Tibial artery (tissue), 4 donors: ENCODE data around the gene NCAPH2.

ENCODE experiments used
- DNase-seq, 2 donors: peaks; one replicate each; pipeline ENCODE4 v3.0.0-alpha.2; 2019
- H3K27ac ChIP-seq, 2 donors: fragments of 200-600 bp; sonication (generic) in 1 of 2; 1 replicate in 1 of 2; 2 replicates in 1 of 2; pipeline ENCODE4 v1.5.1; 2018 to 2019; ENCODE audit warnings: mild to moderate bottlenecking in 1 of 2
- H3K27me3 ChIP-seq, 2 donors: fragments of 200-600 bp; sonication (generic) in 1 of 2; one replicate each; pipeline versions ENCODE4 v1.5.1 to v1.6.0; 2016 to 2019
- H3K36me3 ChIP-seq, 3 donors: fragments of 200-600 bp; sonication (generic) in 2 of 3; one replicate each; pipeline ENCODE4 v1.5.1; 2016 to 2019; ENCODE audit warnings: mild to moderate bottlenecking in 2 of 3
- H3K4me1 ChIP-seq, 4 donors: fragments of 200-600 bp; sonication (generic) in 2 of 4; 1 replicate in 3 of 4; 2 replicates in 1 of 4; pipeline ENCODE4 v1.5.1; 2016 to 2019
- H3K4me3 ChIP-seq, 2 donors: fragments of 200-600 bp; sonication (generic) in 1 of 2; 1 replicate in 1 of 2; 2 replicates in 1 of 2; pipeline ENCODE4 v1.5.1; 2018 to 2019; ENCODE audit warnings: mild to moderate bottlenecking in 2 of 2
- H3K9me3 ChIP-seq, 3 donors: fragments of 200-600 bp; sonication (generic) in 1 of 3; one replicate each; pipeline ENCODE4 v1.5.1; 2016 to 2019
- intact Hi-C: fragments of 100-400 bp; cut with DNase I; formaldehyde crosslinking; loops from one replicate; pipeline ENCODE4 v1.15.0; 2023; ENCODE audit warnings: low total_unique reads
- TF ChIP-seq, protein P1 (sequence below), 2 experiments: fragments of 200-600 bp in 1 of 2; fragments of 450-650 bp in 1 of 2; IDR thresholded peaks; one replicate each; pipeline ENCODE4 v1.5.1; 2017 to 2019; ENCODE audit warnings: antibody characterized with exemption in 2 of 2, mild to moderate bottlenecking in 1 of 2, moderate library complexity in 1 of 2

NCAPH2 gene

GRCh38 chr22:50482107-50483074 is 25.6 kb upstream of the NCAPH2 start:
- TF ChIP-seq, protein P1, sequence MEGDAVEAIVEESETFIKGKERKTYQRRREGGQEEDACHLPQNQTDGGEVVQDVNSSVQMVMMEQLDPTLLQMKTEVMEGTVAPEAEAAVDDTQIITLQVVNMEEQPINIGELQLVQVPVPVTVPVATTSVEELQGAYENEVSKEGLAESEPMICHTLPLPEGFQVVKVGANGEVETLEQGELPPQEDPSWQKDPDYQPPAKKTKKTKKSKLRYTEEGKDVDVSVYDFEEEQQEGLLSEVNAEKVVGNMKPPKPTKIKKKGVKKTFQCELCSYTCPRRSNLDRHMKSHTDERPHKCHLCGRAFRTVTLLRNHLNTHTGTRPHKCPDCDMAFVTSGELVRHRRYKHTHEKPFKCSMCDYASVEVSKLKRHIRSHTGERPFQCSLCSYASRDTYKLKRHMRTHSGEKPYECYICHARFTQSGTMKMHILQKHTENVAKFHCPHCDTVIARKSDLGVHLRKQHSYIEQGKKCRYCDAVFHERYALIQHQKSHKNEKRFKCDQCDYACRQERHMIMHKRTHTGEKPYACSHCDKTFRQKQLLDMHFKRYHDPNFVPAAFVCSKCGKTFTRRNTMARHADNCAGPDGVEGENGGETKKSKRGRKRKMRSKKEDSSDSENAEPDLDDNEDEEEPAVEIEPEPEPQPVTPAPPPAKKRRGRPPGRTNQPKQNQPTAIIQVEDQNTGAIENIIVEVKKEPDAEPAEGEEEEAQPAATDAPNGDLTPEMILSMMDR (IDR thresholded peaks at IDR 0.05) = no peak

GRCh38 chr22:50483106-50483505 is 24.9 kb upstream of the NCAPH2 start:
- TF ChIP-seq, protein P1 (IDR thresholded peaks at IDR 0.05) = no peak
- Histone ChIP-seq H3K9me3 (no peaks in the 10 kb centered on the region), H3K27me3 (peaks cover 15 to 86% of the 10 kb centered on the region in 2 donors), H3K27ac (no peak overlapping the region), H3K4me3 (no peak overlapping the region), H3K36me3 (no peaks in the 10 kb centered on the region), H3K4me1 (peaks cover 0 to 16% (median 8%) of the 10 kb centered on the region in 4 donors)
- no peak for DNase-seq
- intact Hi-C loops = no loop called here

More at GRCh38 chr22:50482107-50483074, 25.6 kb upstream of the NCAPH2 start:
- no peaks in the 10 kb centered on the region for H3K9me3 ChIP-seq
- DNase-seq = no peak
- peaks cover 0 to 16% (median 8%) of the 10 kb centered on the region in 4 donors for H3K4me1 ChIP-seq
- no peak overlapping the region for H3K27ac ChIP-seq
- H3K4me3 ChIP-seq = no peak overlapping the region
- intact Hi-C loops = no loop called here
- no peaks in the 10 kb centered on the region for H3K36me3 ChIP-seq
- peaks cover 15 to 79% of the 10 kb centered on the region in 2 donors for H3K27me3 ChIP-seq

- peaks cover 0 to 16% (median 8%) of the 10 kb centered on the region in 4 donors for H3K4me1 ChIP-seq
- no peak overlapping the region for H3K4me3 ChIP-seq
- H3K36me3 ChIP-seq = no peaks in the 10 kb centered on the region
- peaks cover 15 to 89% of the 10 kb centered on the region in 2 donors for H3K27me3 ChIP-seq
- DNase-seq = no peak
- TF ChIP-seq, protein P1 (IDR thresholded peaks at IDR 0.05) = no peak
- no peaks in the 10 kb centered on the region for H3K9me3 ChIP-seq
- H3K27ac ChIP-seq = no peak overlapping the region
- intact Hi-C loops = no loop called here
These were observed 24.5 kb upstream of the NCAPH2 start for GRCh38 chr22:50483556-50483955.

GRCh38 chr22:50483977-50484853 is 23.8 kb upstream of the NCAPH2 start:
- DNase-seq = no peak
- H3K4me1 ChIP-seq = peaks cover 0 to 16% (median 8%) of the 10 kb centered on the region in 4 donors
- no peak overlapping the region for H3K27ac ChIP-seq

More at GRCh38 chr22:50483977-50484853, 23.8 kb upstream of the NCAPH2 start:
- Histone ChIP-seq H3K4me3 (no peak overlapping the region), H3K27me3 (peaks cover 15 to 88% of the 10 kb centered on the region in 2 donors), H3K9me3 (no peaks in the 10 kb centered on the region), H3K36me3 (no peaks in the 10 kb centered on the region)
- intact Hi-C loops = no loop called here
- TF ChIP-seq, protein P1 (IDR thresholded peaks at IDR 0.05) = no peak
